NCI-H2227 treated with DMSO at 0.1 percent for 48 hours (cell line): ENCODE measurements around the gene MST1R.

Source experiments
- DNase-seq: peaks from one replicate; lab custom pipeline; 2025; lab: John Stamatoyannopoulos, UW

The MST1R gene

GRCh38 chr3:49877716-49878115 is 26.0 kb downstream of the MST1R start:
- no peak for DNase-seq

GRCh38 chr3:49876567-49876966 is 27.1 kb downstream of the MST1R start:
- no peak for DNase-seq

GRCh38 chr3:49873623-49874022 is 30.1 kb downstream of the MST1R start:
- DNase-seq = no peak

- no peak for DNase-seq
These were observed 30.8 kb downstream of the MST1R start for GRCh38 chr3:49872801-49873281.

- DNase-seq = no peak
These were observed 32.0 kb downstream of the MST1R start for GRCh38 chr3:49871531-49872153.

- DNase-seq = no peak
These were observed 34.0 kb downstream of the MST1R start, which contains the start of gene CAMKV for GRCh38 chr3:49869525-49870126. Gene CAMKV (minus strand): TSS chr3:49869906. CDS start chr3:49862388, 7,518 bp downstream.

- no peak for DNase-seq
These were observed 34.7 kb downstream of the MST1R start for GRCh38 chr3:49868862-49869466.

GRCh38 chr3:49867871-49868321 is 35.8 kb downstream of the MST1R start:
- no peak for DNase-seq

- DNase-seq = no peak
These were observed 36.3 kb downstream of the MST1R start for GRCh38 chr3:49867400-49867799.

- no peak for DNase-seq
These were observed 38.4 kb downstream of the MST1R start for GRCh38 chr3:49865198-49865784.

- peak; percentile 7 for DNase-seq
These were observed 39.2 kb downstream of the MST1R start for GRCh38 chr3:49864505-49864904.

- DNase-seq = no peak
These were observed 43.9 kb downstream of the MST1R start for GRCh38 chr3:49859576-49860305.

- DNase-seq = peak; percentile 80
These were observed 47.3 kb downstream of the MST1R start, which contains the start of gene TRAIP for GRCh38 chr3:49856181-49857005. Gene TRAIP (minus strand): TSS chr3:49856564. CDS start chr3:49856453, 111 bp downstream.

GRCh38 chr3:49855662-49856061 is 48.0 kb downstream of the MST1R start:
- no peak for DNase-seq

- no peak for DNase-seq
These were observed 58.0 kb downstream of the MST1R start for GRCh38 chr3:49845694-49846093.

GRCh38 chr3:49844464-49845183 is 59.0 kb downstream of the MST1R start:
- DNase-seq = no peak

GRCh38 chr3:49842843-49843517 is 60.7 kb downstream of the MST1R start:
- no peak for DNase-seq

GRCh38 chr3:49841806-49842205 is 61.9 kb downstream of the MST1R start:
- no peak for DNase-seq

- no peak for DNase-seq
These were observed 62.5 kb downstream of the MST1R start for GRCh38 chr3:49841126-49841696.

- DNase-seq = no peak
These were observed 63.3 kb downstream of the MST1R start for GRCh38 chr3:49840388-49840787.
